ENCODE data around the gene LACRT.

GRCh38 chr12:54581412-54581811, 53.3 kb downstream of the LACRT start:
- TF ChIP-seq ZBTB7A (IDR thresholded peaks at IDR 0.05; ENCODE audit: low read depth) (no peak), NFIC (IDR thresholded peaks at IDR 0.05) (no peak), REST (IDR thresholded peaks at IDR 0.05; ENCODE audit: low read depth) (no peak), EP300 (IDR thresholded peaks at IDR 0.05; ENCODE audit: borderline replicate concordance) (no peak), MAX (IDR thresholded peaks at IDR 0.05) (no peak), EGR1 (IDR thresholded peaks at IDR 0.05) (no peak), TAF1 (IDR thresholded peaks at IDR 0.05; ENCODE audit: low read depth) (no peak), FOXM1 (IDR thresholded peaks at IDR 0.05; ENCODE audit: borderline replicate concordance, low read depth) (no peak), USF1 (IDR thresholded peaks at IDR 0.05) (no peak), TCF12 (IDR thresholded peaks at IDR 0.05; ENCODE audit: low read depth) (no peak)
